ENCODE measurements around the gene TRUB2.
"Not testable (repeated sequence)": the region's sequence is repeated elsewhere in the genome, so short reads cannot be mapped to it uniquely, and the experiment has no call there.

Gene TRUB2

GRCh38 chr9:128298535-128299482 lies 23.4 kb downstream of the TRUB2 start:
- no peak for DNase-seq

DNA sequence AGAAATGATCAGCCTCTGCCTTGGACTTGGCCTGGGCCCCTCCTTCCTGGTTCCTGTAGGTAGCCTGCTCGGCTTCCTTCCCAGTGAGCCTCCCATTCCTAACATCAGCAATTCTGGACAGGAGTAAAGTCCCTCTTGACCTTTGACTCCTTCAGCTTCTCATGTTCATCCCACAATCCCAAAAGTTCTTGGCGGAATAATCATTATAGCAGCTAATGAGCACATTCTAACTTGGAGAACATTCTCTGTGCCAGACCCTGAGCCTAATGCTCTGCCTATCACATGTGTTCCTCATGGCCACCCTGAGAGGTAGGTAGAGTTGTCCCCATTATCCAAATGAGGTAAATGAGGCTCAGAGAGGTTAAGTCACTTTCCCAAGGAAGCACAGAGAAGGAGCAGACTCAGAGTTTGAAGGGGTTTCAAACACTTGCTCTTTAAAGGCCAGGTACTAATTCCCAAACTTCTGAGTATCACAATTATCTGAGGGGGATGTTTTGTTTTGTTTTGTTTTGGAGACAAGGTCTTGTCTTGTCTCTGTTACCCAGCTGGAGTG lies 24.9 kb downstream of the TRUB2 start:
- DNase-seq, result no peak

DNA sequence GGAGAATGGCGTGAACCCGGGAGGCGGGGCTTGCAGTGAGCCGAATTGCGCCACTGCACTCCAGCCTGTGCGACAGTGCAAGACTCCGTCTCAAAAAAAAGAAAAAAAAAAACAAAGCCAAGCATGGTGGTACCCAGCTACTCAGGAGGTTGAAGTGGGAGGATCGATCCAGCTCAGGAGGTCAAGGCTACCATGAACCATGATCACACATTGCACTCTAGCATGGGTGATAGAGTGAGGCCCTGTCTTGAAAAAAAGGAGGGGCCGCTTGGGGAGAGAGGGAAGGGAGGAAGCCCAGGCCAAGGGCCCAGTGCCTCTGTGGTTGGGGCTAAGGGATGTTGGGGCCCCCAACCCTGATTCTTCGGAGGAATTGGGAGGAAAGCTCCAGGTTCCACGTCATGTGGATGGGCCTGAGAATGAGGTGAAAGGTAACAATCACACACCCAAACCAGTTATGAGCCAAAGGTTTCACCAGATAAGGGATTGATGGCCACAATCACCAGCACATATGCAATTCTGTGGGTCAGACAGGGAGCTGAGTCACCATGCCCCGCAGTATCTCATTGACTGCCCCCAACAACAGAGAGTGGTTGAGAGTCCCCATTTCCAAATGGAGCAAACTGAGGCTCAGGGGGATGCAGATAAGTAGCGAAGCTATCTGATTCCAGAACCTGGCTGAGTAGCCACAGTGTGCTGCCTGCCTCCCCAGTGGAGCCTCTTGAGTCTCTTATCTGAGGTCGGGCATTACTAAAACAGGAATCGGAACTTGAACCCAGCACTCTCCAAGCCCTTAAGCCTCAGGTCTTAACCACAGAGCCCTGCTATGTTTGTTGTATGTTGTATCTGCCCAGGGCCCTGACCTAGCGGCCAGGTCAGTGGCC lies 25.7 kb downstream of the TRUB2 start:
- no peak for DNase-seq

DNA sequence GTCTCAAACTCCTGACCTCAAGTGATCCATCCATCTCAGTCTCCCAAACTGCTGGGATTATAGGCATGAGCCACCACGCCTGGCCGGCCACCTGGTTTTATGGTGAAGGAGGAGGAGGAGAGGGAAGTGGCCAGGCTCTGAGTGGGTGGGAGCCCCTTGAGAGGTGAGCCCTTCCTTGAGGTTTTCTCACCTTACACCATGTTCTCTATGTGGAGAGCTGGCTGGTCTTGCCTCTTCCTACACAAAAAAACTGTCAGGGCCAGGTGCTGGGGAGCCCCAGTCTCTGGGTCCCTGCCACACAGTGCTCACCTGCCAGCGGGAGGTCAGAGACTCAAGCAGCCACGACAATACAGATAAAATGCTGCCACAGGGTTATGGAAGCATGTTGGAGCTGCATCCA lies 28.1 kb downstream of the TRUB2 start:
- DNase-seq, result no peak

GRCh38 chr9:128293091-128293490 lies 29.2 kb downstream of the TRUB2 start:
- no peak for DNase-seq

DNA sequence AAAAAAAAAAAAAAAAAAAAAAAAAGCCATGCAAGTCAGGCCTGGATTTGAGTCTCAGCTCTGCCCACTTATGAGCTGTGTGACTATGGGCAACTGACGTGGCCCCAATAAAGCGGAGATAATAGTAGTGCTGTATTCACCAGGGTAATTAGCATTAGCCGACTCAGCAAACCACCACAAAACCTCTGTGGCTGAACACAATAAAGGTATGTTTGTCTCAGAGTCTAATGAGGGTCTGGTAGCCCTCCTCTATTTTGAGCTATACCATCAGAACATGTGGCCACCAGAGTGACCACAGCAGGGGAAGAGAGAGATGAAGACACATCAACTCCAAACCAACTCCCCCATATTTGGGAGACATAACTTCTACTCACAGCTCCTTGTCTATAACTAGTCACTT lies 30.2 kb downstream of the TRUB2 start:
- DNase-seq, result no peak

DNA sequence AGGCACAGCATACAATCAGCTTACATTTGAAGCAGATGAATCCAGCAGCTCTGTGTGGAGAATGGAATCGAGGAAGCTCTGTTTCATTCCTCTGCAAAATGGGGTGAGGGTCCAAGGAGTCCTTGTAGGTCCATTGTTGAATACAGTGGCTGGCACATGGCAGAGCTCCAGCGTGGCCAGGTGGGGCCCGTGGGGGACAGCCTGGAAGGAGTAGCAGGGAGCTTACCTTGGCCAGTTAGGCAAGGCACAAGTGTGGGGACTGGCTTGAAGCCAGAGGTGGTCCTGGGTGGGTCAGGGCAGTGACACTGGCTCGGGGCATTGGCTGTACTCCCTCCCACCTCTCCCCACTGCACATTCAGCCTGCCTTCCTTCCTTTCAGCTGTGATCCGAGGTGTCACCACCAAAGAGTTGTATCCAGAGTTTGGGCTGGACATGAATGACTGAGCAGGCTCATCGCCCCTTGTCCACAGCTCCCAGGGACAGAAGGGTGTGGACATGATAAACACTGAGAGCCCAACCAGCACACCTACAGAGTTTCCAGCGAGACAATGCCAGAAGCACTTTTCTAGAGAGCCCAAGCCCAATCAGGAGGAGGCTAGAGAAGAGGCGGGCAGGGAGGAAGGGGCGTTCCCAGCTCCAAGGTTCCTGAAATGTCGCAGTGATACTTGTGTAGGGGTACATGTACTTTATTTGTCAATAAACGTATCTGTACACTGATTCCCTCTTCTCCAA lies 33.8 kb downstream of the TRUB2 start:
- DNase-seq, result no peak

DNA sequence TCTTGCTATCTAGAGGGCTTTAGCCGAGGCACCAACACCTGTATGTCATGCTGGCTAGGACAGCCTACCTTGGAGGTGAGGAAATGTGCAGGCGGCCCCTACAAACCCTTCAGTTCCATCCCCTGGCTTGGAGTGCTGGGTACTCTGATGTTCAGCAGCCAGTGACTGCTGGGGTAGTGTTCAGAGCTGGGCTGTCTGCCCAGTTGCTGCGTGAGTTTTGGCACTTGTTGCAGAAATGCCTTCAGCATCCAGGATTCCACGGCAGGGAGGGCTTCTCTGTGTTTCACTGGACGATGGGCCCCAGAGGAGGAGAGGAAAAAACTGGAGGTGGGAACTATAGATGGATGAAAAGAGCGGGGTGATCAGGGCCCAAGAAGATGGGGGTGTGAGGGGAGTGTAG lies 35.8 kb downstream of the TRUB2 start:
- DNase-seq, result no peak

DNA sequence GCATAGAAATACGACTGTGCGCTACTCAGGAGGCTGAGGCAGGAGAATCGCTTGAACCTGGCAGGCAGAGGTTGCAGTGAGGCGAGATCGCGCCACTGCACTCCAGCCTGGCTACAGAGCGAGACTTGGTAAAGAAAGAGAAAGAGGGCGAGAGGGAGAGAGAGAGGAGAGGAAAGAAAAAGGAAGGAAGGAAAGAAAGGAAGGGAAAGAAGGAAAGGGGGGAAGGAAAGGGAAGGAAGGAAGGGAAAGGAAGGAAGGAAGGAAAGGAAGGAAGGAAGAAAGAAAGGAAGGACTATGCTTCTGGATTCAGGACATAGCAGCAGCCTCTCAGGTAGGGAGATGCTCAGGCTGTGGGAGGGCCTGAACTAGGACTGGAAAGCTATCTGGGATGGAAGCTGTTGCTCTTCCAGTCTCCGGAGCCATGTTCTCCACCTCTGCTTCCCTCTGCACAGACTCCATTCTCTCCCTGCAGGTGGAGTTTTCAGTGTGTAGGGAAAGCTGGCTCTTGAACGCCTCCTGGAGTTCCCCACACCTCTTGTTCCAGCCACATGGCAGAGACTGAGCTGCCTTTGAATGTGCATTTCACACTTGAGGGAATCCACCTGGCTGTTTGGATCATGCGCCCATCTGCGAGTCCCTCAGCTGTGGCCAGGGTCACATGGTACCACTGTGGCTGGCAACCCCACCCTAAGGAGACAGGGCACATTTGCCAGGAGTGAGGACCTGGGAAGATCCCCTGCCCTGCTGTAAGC lies 37.0 kb downstream of the TRUB2 start:
- peak; percentile 45 for DNase-seq

GRCh38 chr9:128282500-128282899 lies 39.7 kb downstream of the TRUB2 start:
- no peak for DNase-seq

- DNase-seq, result no peak
Measured at GRCh38 chr9:128280084-128280622, 42.1 kb downstream of the TRUB2 start.

- DNase-seq, result not testable (repeated sequence)
Measured at GRCh38 chr9:128279088-128280073, 42.9 kb downstream of the TRUB2 start.

- no peak for DNase-seq
Measured at GRCh38 chr9:128276574-128277270, 45.5 kb downstream of the TRUB2 start.

GRCh38 chr9:128276008-128276573 lies 46.2 kb downstream of the TRUB2 start, which contains the start of gene SWI5:
Gene SWI5, plus strand, starts transcription at chr9:128276276.
- DNase-seq, result peak; percentile 91

GRCh38 chr9:128275198-128276007 lies 46.8 kb downstream of the TRUB2 start, which contains the start of gene GOLGA2:
Gene GOLGA2, minus strand, starts transcription at chr9:128276007. Its CDS starts 31 bp downstream, at chr9:128275976.
- DNase-seq, result no peak

- DNase-seq, result no peak
Measured at GRCh38 chr9:128274245-128274644, 48.0 kb downstream of the TRUB2 start.

DNA sequence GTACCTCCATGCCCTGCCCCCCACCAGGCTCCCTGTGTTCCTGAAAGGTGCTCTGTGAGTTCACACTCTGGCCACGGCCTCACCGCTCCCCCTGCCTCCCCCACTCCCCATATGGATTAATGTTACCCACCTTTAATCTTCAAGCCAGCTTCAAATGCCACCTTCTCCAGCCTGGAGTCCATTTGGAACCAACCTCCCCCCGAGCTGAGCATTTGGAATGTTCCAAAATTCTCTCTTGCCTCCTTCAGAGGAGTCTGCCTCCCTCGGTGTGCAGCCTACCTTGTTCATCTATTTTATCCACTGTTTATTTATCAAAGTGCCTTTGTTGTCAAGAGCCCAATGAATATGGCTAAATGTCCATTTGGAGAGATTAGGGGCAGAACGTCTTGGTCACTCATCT lies 50.7 kb downstream of the TRUB2 start:
- no peak for DNase-seq

DNA sequence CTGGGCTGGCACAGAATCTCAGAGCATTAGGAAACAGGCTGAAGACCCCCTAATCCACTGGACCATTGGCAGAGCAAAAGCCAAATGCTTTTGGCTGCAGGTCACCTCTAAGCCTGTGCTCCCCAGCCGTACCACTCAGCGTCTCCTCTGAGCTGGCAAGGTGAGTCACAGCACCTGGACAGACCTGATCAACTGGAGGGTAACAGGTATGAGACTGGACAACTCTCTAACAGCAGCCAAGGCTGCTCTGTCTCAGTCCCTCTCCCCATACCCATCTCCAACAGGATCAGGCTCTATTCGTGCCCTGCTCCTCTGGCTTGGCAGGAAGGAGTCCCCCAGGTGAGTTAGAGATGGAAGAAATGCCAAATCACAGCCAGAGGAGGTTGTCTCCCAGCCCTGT lies 51.1 kb downstream of the TRUB2 start:
- no peak for DNase-seq
